ENCODE data around the gene BCR.

GRCh38 chr22:23243859-23244689 lies 63.8 kb downstream of the BCR start:
- TF ChIP-seq CTCF (optimal IDR thresholded peaks at IDR 0.05 in 1 of 3, IDR thresholded peaks at IDR 0.05 in 1 of 3, conservative IDR thresholded peaks at IDR 0.05 in 1 of 3; ENCODE audit: extremely low read depth in 1 of 3, insufficient read depth in 2 of 3, low read length in 3 of 3) (no peak), EZH2 (IDR thresholded peaks at IDR 0.05; ENCODE audit: low read length) (no peak)
